GM18520 (cell line): ENCODE results near the gene CNOT8.

Experiments used
- ATAC-seq: cut with Tn5 transposase; IDR thresholded peaks from one replicate; pipeline ENCODE4 v1.9.1; 2021; ENCODE audit not compliant: unreplicated experiment

Gene CNOT8

GRCh38 chr5:154916874-154917273 is 58.4 kb downstream of the CNOT8 start:
- no peak for ATAC-seq

DNA sequence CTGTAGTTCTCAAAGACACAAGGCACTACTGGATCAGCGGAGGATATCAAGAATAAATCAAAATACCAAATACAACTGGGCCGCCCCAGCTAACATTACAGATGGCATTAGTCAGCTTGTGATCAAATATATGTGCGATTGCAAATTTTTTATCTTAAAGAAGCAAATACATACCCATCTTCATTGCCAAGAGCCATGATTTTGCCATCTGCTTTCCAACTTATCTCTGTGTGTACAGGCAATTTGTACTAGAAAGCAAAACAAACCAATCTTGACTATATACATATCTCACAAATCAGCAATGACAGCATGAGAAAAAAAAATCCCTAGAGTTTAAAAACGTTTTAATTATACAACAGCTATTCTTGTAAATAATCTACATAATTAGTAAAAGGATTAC is 59.3 kb downstream of the CNOT8 start:
- ATAC-seq = no peak

- ATAC-seq = no peak
Observed at GRCh38 chr5:154923441-154924430, 65.3 kb downstream of the CNOT8 start.
